Heart left ventricle (tissue), 16 donors: ENCODE results near the gene LAMC3. TPM values are rescaled to one million over a fixed set of nuclear protein-coding genes. Genes with fewer than 3 reads are reported as not detected.

Source experiments
- ATAC-seq, 4 donors: fragments of 200-7000 bp; cut with Tn5 transposase; one replicate each; pipeline ENCODE4 v1.9.1; 2020 to 2022; ENCODE audit warnings: moderate library complexity in 4 of 4, mild to moderate bottlenecking in 3 of 4, moderate number of reproducible peaks in 1 of 4
- DNase-seq, 5 donors: peaks; one replicate each; pipeline ENCODE4 v3.0.0-alpha.2; 2020
- H3K27ac ChIP-seq, 12 donors: fragments of 200-600 bp; sonication (generic) in 4 of 12; one replicate each; pipeline versions ENCODE4 v1.5.0 to v1.8.0; 2016 to 2022; ENCODE audit warnings: mild to moderate bottlenecking in 2 of 12
- H3K27me3 ChIP-seq, 9 donors: fragments of 200-600 bp; sonication (generic) in 2 of 9; one replicate each; pipeline versions ENCODE4 v1.5.1 to v1.8.0; 2016 to 2022; ENCODE audit warnings: mild to moderate bottlenecking in 3 of 9
- H3K36me3 ChIP-seq, 9 donors: fragments of 200-600 bp; sonication (generic) in 2 of 9; one replicate each; pipeline versions ENCODE4 v1.5.0 to v1.8.0; 2018 to 2022; ENCODE audit warnings: mild to moderate bottlenecking in 2 of 9
- H3K4me1 ChIP-seq, 12 donors: fragments of 200-600 bp; sonication (generic) in 4 of 12; one replicate each; pipeline versions ENCODE4 v1.5.0 to v1.8.0; 2016 to 2022; ENCODE audit warnings: mild to moderate bottlenecking in 3 of 12
- H3K4me3 ChIP-seq, 12 donors: fragments of 200-600 bp; sonication (generic) in 4 of 12; one replicate each; pipeline versions ENCODE4 v1.5.0 to v1.8.0; 2017 to 2022; ENCODE audit warnings: mild to moderate bottlenecking in 9 of 12, moderate library complexity in 4 of 12
- H3K9me3 ChIP-seq, 12 donors: fragments of 200-600 bp; sonication (generic) in 4 of 12; one replicate each; pipeline versions ENCODE4 v1.5.0 to v1.8.0; 2016 to 2022; ENCODE audit warnings: mild to moderate bottlenecking in 1 of 12
- CTCF ChIP-seq, 12 donors: fragments of 200-600 bp; sonication (generic) in 4 of 12; IDR thresholded peaks; one replicate each; pipeline versions ENCODE4 v1.5.0 to v1.8.0; 2018 to 2022; ENCODE audit warnings: antibody characterized with exemption in 12 of 12, mild to moderate bottlenecking in 5 of 12
- POLR2A ChIP-seq, 2 donors: fragments of 450-650 bp; IDR thresholded peaks; one replicate each; pipeline ENCODE4 v1.6.1; 2017; ENCODE audit warnings: antibody characterized with exemption in 2 of 2, mild to moderate bottlenecking in 2 of 2, moderate library complexity in 2 of 2
- WGBS, 4 donors: extraction: QIAGEN DNeasy Blood & Tissue Kit in 2 of 4; methylation state at CpG; one replicate each; pipeline versions ENCODE4 v1.1.5 to v1.1.7; 2013 to 2018; 5-methylcytosine and 5-hydroxymethylcytosine counted together
- intact Hi-C, 10 donors: fragments of 100-400 bp; cut with DNase I; formaldehyde crosslinking; loops; one replicate each; pipeline versions ENCODE4 v1.11.1 to v1.14.2; 2022
- polyA plus RNA-seq, 2 donors: library from polyadenylated mRNA; stranded (reverse); fragments of 200-250 nt; gene quantifications; one replicate each; pipeline ENCODE4 v1.2.3, GENCODE V29; 2013
- total RNA-seq, 9 donors: library from RNA; depleted of rRNA in 2 of 9; stranded (reverse); fragments of >200 nt in 2 of 9; fragmentation: NEBNext Ultra II Directional in 3 of 9; extraction: Animal tissue kit (Norgen Biotek cat#: 25700) in 3 of 9; gene quantifications; one replicate each; pipeline versions ENCODE4 v1.1.0 to v1.2.4, GENCODE V29; 2016 to 2023
- donor health status: ischemic (EF 13 %, LVEDD 7.1; RV severe dilation, severe dysfunction).
- donor health status: healthy with polysubstance abuse.
- donor health status: DM: no; HTN: yes; CAD: no.
- donor health status: DM: no; HTN: no; CAD: no.
- donor health status: ischemic (EF 25% LVEDD 6.9; RV normal size, moderate dysfunction).
- donor health status: ischemic (EF 25% LVEDD 5.7; RV mildly dilated, moderate dysfunction).
- donor health status: healthy.
- donor health status: DM: yes; HTN: yes; CAD: no.
- donor health status: ischemic (EF 35%, LVEDD 5.7; RV mildly dilated, moderate dysfunction).
- donor health status: nonischemic (EF 11% LVEDD 7.7; RV severe dilation, severe dysfunction).
- donor health status: DM: yes; HTN: yes; CAD: no.
- donor health status: PGD.
- donor health status: ischemic (EF 29% LVEDD 5.4; RV normal size, mild dysfunction).
- donor health status: nonischemic (EF 23%, LVEDD 6.1; RV moderate dilation, normal function).

Gene LAMC3
- total and polyA plus RNA-seq, 11 donors, result 0.11 to 1.8 (median 0.67) TPM

GRCh38 chr9:130974697-130975096 lies 34.3 kb upstream of the LAMC3 start:
- no peak for DNase-seq
- H3K4me3 ChIP-seq, result no peak overlapping the region
- no peak overlapping the region for H3K27ac ChIP-seq
- 76 to 94% (median 91%) methylated on average over 5 of the region's 5 CpGs for WGBS, 4 donors
- intact Hi-C loops, result no loop called here
- ATAC-seq, result no peak
- no peaks in the 10 kb centered on the region for H3K9me3 ChIP-seq
- no peak for TF ChIP-seq POLR2A (IDR thresholded peaks at IDR 0.05)
- TF ChIP-seq CTCF (IDR thresholded peaks at IDR 0.05), result no peak
- peaks cover 0 to 34% (median 0%) of the 10 kb centered on the region in 9 donors for H3K27me3 ChIP-seq
- H3K36me3 ChIP-seq, result no peaks in the 10 kb centered on the region
- peaks cover 0 to 7% (median 0%) of the 10 kb centered on the region in 12 donors for H3K4me1 ChIP-seq

GRCh38 chr9:130975156-130975555 lies 33.8 kb upstream of the LAMC3 start:
- TF ChIP-seq POLR2A (IDR thresholded peaks at IDR 0.05) (no peak), CTCF (IDR thresholded peaks at IDR 0.05) (no peak)
- H3K27me3 ChIP-seq, result peaks cover 0 to 38% (median 0%) of the 10 kb centered on the region in 9 donors
- no peak for ATAC-seq
- WGBS, 4 donors, result 92 to 97% (median 93%) methylated on average over 5 of the region's 5 CpGs
- no peak overlapping the region for H3K4me3 ChIP-seq
- H3K36me3 ChIP-seq, result no peaks in the 10 kb centered on the region
- intact Hi-C loops, result no loop called here
- H3K4me1 ChIP-seq, result peaks cover 0 to 7% (median 0%) of the 10 kb centered on the region in 12 donors
- H3K27ac ChIP-seq, result no peak overlapping the region
- H3K9me3 ChIP-seq, result no peaks in the 10 kb centered on the region
- no peak for DNase-seq

- Histone ChIP-seq H3K4me3 (no peak overlapping the region), H3K27me3 (peaks cover 0 to 43% (median 0%) of the 10 kb centered on the region in 9 donors), H3K36me3 (no peaks in the 10 kb centered on the region), H3K4me1 (peaks cover 0 to 7% (median 0%) of the 10 kb centered on the region in 12 donors), H3K27ac (no peak overlapping the region), H3K9me3 (no peaks in the 10 kb centered on the region)
- DNase-seq (no peak), ATAC-seq (no peak)
- intact Hi-C loops, result no loop called here
- no peak for TF ChIP-seq POLR2A (IDR thresholded peaks at IDR 0.05)
- no peak for TF ChIP-seq CTCF (IDR thresholded peaks at IDR 0.05)
- 82 to 89% (median 83%) methylated on average over 11 to 13 of the region's 13 CpGs for WGBS, 4 donors
These were observed 32.8 kb upstream of the LAMC3 start for GRCh38 chr9:130975932-130976841.

DNA sequence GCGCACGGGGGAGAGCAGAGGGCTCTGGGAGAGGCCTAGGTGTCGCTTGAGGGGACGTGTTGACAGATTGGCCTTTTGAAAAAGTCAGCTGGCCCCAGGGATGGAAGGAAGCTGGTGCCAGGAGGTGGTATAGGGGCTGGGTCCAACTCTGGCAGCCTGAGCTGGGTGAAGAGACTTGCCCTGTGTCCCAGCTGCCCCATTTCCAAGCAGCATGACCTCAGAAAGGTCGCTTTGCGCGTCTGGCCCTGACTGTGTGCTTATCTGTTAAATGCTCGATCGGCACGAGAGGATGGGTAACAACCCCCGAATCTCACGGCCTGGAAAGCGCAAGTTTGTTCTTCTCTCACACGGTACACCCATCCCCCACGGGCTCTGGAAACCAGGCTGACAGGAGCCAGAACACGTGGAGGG lies 31.2 kb upstream of the LAMC3 start:
- Histone ChIP-seq H3K36me3 (no peaks in the 10 kb centered on the region), H3K4me1 (peaks cover 0 to 7% (median 0%) of the 10 kb centered on the region in 12 donors), H3K4me3 (no peak overlapping the region), H3K27me3 (peaks cover 0 to 40% (median 0%) of the 10 kb centered on the region in 9 donors), H3K27ac (peak overlapping the region in 4 of 12 donors; percentile 21 to 41 (median 35)), H3K9me3 (no peaks in the 10 kb centered on the region)
- no peak for TF ChIP-seq CTCF (IDR thresholded peaks at IDR 0.05)
- DNase-seq (peak in 3 of 5 donors; percentile 50 to 86 (median 76)), ATAC-seq (peak; percentile 90 to 96 (median 92))
- WGBS, 4 donors, result 19 to 28% (median 24%) methylated on average over 16 of the region's 16 CpGs
- intact Hi-C loops, result no loop called here
